HG03060 (cell line): ENCODE data around the gene NKPD1.

ENCODE experiments used
- ATAC-seq: cut with Tn5 transposase; IDR thresholded peaks from one replicate; pipeline ENCODE4 v1.9.1; 2021; ENCODE audit warnings: low read depth, moderate number of reproducible peaks; ENCODE audit not compliant: unreplicated experiment

The NKPD1 gene

DNA sequence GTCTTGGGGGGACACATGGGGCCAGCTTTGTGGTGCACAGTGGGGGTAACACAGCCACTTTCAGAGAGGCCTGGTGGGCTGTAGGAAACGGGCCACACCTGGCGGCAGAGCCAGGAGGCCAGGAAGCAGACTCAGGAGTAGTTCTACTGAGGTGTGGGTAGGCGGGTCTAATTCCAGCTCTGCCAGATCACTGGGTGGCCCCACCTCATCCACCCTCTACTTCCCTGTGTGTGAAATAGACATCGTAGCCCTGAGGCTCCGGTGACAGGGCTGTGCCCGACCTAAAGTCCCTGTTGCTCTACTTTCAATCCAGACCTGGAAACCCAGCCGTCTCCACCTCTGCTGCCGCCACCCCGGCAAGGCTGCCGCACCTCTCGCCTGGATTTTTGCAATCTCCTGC lies 4.0 kb downstream of the NKPD1 start:
- ATAC-seq: no peak

DNA sequence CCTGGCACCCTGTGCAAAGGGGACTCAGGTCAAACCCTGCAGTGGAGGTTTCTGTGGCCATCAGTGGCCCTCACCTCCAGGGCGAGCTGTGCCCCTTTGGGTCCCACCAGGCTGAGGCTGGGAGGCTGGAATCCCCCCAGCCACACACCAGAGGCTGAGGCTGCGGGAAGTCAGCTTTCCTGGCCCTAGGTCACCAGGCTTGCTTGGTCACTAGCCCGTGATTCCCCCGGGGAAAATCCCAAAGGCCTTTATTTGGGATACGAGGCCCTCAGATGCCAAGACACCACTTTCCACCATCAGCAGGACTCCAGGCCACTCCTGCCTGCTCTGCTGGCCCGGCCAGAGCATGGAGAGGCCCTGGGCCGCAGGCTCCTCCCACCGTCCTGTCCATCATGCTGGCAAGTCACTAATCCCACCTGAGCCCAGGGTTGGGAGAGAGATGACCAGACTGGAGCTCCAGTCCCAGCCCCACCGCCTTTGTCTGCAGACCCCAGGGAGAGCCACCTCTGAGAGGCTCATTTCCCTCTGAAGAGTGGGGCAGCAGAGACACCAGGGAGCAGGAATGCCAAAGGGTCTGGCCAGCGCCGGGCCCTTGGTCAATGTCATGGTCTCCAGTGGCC lies 4.7 kb downstream of the NKPD1 start:
- no peak for ATAC-seq

DNA sequence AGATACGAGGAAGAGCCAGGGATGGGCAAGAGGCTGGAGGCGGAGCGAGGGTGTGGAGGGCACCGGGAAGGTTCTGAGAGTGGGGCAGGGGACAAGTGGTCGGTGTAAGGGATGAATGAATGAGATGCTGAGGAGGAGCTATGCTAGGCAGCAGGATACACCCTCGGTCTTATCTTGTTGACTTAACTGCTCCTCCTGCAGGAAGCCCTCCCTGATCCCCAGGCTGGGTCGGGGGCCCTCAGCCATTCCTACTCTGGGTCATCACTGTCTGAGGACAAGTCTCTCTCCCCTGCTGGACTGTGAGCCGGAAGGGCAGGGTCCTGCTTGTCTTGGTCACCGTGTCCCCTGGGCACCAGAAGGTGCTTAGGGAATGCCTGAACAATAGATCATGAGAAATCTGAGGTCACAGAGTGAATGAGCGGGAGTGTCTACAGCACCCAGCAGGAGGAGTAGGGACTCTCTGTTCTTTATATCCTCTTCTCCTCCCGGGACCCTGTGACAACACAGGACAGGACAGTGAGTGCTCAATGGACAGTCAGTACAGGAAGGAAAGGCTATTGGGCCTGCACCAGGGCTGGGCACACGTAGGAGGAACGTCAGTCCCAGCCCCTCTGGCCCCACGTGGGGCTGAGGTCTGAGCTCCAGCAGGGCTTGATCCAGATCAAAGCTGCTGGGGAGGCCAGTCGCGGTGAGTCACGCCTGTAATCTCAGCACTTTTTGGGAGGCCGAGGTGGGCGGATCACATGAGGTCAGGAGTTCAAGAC lies 6.5 kb downstream of the NKPD1 start:
- ATAC-seq: no peak

DNA sequence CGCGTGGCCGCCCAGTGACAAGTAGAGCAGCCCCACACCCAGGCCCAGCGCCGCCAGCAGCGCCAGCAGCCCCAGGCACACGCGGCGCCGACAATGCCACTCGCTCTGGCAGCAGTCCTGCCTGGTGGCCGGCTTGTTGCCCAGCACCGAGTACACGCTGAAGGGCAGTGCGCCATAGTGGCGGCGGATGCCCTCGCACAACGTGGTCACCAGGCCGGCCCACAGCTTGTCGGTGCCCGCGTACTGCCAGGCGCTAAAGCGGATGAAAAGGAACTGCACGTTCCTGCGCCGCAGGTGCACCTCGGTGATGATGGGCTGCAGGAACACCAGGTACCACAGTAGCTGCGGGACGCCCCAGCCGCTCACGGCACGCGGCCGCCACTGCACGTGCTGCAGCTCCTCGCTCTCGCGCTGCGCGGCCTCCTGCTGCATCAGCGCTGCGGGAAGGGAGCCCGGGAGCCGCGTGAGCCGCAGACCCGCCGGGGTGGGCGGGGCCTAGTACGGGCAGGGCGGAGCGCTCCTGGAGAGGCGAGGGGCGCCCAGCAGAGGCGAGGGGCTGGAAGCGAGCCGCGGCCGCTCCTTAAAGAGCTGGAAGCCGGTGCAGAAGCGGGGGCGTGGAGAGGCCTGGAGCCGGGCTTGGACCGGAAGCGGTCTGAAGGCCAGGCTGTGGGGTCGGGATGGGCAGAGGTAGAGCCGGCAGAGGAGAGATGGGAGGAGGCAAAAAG lies 7.3 kb downstream of the NKPD1 start:
- no peak for ATAC-seq

DNA sequence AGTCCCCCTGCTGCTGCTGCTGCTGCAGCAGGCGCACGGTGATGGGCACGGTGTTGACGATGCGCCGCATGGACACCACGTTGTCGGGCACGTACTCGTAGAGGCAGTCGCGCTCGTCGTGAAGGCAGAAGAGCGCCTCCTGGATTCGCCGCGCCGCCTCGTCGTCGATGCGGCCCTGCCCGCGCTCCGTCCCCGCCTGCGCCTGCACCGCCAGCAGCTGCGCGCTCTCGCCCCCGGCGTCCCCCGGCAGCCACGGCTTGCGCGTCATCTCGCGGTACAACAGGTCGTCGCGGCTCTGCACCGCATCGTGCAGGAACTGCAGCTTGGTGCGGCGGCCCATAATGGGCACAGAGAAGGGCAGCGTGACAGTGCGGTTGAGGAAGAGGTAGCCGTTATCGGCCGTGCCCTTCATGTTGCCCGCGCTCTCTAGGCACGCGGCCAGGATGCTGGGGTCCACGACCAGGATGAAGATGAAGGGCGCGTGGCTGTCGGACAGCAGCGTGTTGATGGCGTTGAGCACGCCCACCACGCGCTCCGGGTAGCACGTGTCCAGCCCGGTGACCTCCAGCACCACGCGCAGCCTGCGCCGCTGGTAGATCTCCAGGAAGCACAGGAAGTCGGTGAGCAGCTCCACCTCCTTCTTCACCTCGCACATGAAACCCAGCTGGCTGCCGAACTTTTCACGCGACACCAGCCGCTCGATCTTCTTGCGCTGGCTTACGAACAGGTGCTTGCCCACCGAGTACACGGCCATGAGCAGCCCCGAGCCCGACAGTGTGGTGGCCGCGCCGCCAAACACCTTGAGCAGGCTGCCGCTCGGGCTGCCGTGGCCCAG lies 8.1 kb downstream of the NKPD1 start:
- no peak for ATAC-seq

DNA sequence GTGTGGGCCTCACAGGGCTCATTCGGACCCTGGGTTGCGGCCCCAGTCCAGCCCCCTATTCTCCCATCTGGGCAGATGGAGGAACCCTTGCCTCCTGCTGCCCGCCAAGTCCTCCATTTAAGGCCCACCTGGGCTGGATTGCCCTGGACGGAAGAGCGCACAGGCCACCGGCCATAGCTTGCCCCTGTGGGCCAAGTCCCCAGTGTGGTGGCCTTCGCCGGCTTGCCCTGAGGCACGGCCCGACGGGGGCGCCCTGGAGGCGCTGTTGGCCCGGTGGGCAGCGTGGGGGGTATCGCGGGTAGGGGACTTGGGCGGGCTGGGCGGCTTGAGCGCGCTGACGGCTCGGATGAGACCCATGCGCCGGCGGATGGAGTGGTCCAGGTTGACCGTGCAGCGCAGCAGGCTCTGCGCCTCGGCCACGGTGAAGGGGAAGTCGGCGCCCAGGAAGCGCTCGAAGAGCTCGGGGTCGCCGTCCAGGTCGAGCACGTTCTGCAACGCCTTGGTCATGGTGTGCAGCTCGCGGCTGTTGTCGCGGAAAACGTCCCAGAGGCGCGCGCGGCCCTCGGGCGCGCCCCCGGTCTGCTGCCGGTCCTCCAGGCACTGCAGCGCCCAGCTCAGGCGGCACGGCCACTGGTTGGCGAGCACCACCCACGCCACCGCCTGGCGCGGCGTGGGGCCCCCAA lies 8.8 kb downstream of the NKPD1 start:
- ATAC-seq: no peak

DNA sequence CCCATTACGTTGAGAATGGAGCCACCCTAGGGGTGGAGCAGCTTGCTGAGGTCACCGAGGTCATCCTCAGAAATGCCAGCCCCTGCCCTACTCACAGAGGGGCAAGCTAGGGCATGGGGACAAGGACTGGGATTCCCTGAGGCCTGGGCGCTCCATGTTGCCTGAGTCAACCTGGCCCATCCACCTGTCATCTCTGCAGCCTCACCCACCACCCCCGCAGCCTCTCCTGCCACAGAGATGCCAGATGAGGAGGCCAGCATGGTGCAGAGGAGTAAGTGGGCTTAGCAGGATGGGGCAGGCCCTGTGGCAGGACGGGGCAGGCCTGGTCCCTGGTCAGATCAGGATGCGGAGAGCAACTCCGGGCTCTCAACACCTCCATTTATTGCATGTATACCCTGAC lies 9.5 kb downstream of the NKPD1 start:
- no peak for ATAC-seq

DNA sequence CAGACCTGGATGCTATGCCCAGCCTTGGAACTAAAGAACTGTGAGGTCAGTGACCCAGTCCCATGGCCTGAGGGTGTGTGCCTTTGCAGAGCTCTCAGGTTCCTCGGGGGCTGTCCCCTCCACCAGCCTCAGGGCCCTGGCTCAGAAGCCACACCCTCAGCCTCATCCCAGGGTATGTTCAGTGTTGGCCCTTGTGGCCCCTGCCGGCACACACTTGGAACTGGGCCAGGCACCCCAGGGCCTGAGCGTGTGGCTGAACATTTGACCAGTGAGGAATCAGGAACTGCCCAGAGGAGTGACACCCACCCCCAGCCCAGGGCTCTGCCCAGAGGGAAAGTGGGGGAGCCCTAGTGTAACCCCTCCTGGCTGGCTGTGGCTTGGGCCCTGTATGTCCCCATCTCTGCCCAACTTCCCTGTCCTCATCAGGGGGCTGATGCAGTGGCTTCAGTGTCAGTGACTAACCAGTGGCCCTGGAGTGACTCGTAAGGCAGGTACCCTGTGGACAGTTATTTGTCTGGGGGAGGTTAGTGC lies 10.0 kb downstream of the NKPD1 start:
- no peak for ATAC-seq

DNA sequence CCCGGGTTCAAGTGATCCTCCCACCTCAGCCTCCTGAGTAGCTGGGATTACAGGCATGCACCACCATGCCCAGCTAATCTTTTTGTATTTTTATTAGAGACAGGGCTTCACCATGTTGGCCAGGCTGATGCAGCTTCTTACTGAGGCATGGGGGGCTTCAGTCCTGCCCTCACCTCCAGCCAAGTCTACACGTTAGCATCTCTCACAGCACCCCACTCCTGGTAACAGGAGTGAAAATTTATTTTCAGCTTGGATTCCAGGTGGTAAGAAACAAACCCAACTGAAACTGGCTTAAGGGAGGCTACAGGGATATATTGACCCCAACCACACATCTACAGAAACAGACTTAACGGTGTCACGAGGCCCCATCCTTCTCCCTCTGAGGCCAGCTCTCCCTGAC lies 10.6 kb downstream of the NKPD1 start:
- no peak for ATAC-seq

DNA sequence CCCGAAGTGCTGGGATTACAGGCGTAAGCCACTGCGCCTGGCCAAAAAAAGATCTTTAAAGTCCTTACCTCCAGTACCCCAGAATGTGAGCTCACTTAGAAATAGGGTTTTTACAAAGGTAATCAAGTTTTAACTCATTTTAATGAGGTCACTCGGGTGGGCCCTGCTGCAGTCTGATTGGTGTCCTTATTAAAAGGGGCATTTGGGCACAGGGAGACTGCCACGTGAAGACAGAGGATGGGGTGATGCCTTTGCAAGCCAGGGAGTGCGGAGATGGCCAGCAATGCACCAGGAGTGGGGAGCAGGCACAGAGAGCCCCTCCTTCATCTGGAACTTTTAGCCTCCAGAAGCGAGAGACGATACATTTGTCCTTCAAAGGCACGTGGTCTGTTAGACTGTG lies 11.7 kb downstream of the NKPD1 start:
- no peak for ATAC-seq

DNA sequence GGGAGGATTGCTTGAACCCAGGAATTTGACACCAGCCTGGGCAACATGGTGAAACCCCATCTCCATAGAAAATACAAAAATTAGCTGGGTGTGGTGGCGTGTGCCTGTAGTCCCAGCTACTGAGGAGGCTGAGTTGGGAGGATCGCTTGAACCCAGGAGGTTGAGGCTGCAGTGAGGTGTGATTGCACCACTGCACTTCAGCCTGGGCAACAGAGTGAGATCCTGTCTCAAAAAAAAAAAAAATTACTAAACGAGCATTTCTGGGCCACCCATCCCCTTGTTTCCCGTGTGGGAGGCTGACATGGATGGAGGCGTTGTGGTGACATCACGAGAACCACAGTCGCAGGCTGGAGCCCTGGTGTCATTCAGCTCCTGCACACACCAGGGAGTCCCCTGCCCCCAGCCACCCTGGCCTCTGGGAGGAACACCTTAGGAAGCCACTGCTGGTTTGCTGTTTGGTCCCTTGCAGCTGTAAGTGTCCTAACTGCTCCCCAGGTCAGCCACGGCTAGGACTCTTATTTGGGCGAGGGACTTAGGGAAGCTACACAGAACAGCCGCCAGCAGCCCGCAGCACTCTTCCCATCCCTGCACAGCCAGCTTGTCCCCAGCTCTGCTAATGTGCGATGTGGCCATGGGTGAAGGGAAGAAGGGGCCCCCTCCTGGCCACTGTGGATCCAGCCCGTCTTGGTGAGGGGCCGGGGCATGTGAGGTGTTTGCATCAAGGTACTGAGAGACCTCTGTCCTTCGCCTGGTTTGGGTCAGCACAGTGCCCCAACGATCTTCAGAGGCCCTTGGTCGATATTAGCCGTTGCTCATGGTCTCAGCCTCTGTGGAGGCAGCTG lies 12.7 kb downstream of the NKPD1 start:
- ATAC-seq: no peak

DNA sequence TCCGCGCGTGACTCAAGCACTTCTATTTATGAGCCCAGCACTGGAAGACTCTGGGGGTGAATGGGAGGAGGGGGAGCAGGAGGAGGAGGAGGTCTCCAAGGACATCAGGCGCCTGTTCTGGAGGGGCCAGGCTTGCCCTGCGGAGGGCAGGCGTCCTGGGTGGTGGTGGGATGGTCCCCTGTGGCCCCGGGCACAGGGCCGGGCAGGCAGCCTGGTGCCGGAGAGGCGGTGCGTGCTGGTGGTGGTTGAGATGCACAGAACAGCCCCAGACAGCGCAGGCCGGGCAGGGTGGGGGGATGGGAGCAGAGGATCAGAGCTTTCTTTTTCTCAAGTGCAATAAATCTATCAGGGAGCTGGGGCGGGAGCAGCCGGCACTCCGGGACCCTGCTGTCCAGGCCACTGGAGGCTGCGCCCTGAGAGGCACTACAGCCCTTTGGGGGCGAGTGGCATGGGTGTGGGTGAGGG lies 14.0 kb downstream of the NKPD1 start:
- no peak for ATAC-seq

DNA sequence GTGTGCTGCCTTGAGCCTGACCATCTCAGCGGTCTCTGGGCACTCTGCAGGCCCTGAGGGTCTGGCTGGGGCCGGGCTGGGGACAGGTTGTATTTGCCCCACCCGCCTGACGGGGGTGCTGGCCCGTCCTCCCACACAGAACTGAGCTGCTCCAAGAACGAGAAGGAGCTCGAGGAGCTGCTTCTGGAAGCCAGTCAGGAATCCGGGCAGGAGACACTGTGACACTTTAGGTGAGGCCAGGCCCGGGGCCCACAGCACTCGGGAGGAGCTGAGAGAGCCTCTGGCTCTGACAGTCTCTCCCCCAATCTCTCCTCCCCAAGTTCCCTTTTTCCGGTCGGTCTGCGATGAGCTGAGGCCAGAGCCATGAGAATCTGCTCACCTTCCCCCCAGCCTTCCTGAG lies 14.5 kb downstream of the NKPD1 start:
- ATAC-seq: no peak

DNA sequence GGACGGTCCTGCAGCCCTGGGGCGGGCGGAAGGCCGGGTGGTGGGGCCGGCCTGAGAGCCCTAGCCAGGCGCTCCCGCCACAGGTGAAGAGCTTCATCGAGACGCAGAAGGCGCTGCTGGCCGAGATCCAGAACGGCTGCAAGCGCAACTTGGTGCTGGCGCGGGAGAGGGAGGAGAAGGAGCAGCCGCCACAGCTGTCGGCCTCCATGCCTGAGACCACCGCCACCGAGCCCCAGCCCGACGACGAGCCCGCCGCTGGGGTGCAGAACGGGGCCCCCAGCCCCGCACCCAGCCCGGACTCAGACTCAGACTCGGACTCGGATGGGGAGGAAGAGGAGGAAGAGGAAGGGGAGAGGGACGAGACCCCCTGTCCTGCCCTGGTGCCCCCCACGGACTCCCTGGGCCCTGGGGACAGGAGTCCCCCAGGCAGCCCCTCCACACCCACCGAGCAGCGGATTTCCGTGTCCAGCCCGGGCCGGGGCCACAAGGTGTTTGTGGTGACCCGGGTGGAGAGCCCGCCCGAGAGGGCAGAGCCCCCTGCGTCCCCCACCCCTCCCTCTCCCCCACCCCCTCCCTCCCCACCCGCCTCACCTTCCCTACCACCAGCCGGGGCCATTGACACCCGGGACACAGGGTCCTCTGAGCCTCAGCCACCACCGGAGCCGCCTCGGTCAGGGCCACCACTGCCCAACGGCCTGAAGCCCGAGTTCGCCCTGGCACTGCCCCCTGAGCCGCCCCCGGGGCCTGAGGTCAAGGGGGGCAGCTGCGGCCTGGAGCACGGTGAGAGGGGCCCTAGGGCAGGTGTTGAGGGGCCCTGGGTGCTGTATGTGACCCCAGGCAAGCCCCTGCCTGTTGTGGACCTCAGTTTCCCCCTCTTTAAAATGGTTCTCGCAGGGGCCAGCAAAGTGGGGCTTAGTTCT lies 15.3 kb downstream of the NKPD1 start:
- no peak for ATAC-seq

DNA sequence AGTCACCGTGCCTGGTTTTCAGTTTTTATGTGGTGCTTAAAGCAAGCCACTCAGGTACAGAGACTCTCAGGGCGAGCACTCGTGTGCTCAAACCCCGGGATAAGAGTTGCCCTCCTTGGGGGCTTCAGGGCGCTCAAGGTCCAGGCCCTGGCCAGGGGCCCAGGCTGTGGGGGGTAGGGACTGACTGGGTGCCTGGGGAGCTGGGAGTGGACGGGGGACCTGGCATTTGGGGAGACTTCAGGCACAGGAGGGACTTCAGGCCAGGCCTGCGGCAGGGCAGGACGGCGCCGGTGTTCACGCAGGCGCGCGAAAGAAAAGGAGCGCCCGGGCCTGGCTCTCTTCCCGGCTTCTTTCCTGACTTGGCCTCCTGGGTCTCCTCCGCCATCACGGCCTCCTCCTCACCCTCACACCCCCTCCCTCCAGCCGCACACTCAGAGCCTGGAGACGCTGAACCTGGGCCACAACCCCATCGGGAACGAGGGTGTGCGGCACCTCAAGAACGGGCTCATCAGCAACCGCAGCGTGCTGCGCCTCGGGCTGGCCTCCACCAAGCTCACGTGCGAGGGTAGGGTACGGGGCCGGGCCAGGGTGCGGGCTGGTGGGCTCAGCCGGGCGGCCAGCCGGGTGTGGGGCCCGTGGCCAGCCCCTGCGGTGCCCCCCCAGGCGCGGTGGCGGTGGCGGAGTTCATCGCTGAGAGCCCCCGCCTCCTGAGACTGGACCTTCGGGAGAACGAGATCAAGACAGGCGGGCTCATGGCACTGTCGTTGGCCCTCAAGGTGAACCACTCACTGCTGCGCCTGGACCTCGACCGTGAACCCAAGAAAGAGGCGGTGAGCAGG lies 16.1 kb downstream of the NKPD1 start:
- no peak for ATAC-seq

DNA sequence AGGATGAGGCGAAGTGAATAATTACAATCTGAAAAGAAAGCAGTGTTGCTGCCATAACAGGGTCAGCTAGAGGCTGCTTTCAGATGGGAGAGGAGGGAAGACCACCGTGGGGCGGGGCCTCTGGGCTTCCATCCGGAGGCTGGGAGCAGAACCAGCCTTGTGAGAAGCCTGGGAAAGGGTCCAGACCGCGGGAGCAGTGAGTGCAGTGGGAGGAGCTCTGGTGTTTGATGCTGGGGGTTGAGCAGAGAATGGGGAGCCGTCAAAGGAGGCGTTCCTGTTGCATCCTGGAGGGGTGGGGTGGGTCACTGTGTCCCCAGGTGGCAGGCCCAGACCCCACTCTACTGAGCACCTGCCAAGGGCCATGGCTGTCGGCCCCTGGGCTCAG lies 18.1 kb downstream of the NKPD1 start:
- no peak for ATAC-seq

DNA sequence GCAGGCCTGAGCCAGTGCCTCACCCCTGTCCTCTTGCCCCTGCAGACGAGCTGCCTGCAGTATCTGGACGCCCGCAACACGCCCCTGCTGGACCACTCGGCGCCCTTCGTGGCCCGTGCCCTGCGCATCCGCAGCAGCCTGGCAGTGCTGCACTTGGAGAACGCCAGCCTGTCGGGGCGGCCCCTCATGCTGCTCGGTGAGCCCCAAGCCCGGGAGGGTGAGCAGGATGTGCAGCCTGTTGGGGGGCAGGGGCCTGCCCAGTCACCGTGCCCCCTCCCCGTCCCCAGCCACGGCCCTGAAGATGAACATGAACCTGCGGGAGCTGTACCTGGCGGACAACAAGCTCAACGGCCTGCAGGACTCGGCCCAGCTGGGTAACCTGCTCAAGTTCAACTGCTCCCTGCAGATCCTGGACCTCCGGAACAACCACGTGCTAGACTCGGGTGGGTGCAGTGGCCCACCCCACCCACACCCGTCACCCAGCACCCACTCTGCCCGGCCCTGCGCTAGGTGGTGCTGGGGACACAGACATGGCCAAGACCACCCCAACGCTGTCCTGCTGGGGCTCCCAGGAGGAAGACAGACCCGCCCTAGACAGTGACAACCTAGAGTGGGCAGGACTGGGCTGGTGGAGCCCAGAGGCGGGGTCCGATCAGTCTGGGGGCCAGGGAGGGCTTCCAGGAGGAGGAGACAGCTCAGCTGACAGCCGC lies 18.6 kb downstream of the NKPD1 start:
- no peak for ATAC-seq
